Fibroblast of villous mesenchyme (primary cell): ENCODE data around the gene ESYT2. TPM values are rescaled to one million over a fixed set of nuclear protein-coding genes. Genes with fewer than 3 reads are reported as not detected.

ENCODE experiments used
- DNase-seq: peaks from one replicate; pipeline ENCODE4 v3.0.0-alpha.2; 2010; ENCODE audit warnings: low read depth
- H3K4me3 ChIP-seq: 2 replicates; pipeline ENCODE4 v1.5.1; 2011; ENCODE audit warnings: low read depth, mild to moderate bottlenecking, low read length
- total RNA-seq: library from RNA; depleted of rRNA; stranded (reverse); fragments of >200 nt; gene quantifications from 2 replicates; pipeline ENCODE4 v1.2.3, GENCODE V29; 2012
- TF ChIP-seq, protein P1 (sequence below): IDR thresholded peaks from 2 replicates; pipeline ENCODE4 v1.5.1; 2012; ENCODE audit warnings: low read depth, mild to moderate bottlenecking, low read length; ENCODE audit not compliant: insufficient read depth

ESYT2 gene
- total RNA-seq, 1 donor = 75.1 TPM

DNA sequence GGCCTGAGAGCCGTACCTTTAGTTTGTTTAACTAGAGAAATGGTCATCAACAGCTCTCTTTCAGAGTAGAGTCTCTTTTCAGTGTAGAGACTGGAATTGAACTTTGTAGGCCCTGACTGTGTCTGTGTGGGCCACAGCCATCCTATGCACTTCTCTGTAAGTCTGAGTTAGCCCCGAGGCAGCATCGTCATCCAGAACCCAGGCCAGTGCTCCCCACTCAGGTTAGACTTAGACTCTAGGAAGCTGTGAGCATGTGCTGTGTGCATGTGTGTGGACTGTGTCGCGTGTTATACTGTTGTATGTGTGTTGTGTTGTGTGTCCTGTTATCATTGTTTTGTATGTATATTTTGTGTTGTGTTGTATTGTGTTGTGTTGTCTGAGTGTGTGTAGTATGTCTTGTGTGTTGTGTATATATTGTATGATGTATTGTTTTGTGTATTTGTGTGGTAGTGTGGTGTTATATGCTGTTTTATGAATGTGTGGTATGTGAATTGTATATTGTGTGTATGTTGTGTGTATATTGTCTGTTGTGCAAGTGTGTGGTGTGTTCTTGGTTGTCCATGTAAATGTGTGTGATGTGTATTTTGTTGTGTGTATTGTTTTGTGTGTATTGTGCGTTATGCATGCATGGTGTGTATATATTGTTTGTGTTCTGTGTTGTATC is 106.6 kb downstream of the ESYT2 start:
- TF ChIP-seq, protein P1, sequence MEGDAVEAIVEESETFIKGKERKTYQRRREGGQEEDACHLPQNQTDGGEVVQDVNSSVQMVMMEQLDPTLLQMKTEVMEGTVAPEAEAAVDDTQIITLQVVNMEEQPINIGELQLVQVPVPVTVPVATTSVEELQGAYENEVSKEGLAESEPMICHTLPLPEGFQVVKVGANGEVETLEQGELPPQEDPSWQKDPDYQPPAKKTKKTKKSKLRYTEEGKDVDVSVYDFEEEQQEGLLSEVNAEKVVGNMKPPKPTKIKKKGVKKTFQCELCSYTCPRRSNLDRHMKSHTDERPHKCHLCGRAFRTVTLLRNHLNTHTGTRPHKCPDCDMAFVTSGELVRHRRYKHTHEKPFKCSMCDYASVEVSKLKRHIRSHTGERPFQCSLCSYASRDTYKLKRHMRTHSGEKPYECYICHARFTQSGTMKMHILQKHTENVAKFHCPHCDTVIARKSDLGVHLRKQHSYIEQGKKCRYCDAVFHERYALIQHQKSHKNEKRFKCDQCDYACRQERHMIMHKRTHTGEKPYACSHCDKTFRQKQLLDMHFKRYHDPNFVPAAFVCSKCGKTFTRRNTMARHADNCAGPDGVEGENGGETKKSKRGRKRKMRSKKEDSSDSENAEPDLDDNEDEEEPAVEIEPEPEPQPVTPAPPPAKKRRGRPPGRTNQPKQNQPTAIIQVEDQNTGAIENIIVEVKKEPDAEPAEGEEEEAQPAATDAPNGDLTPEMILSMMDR = no peak
- no peak for DNase-seq
- H3K4me3 ChIP-seq = no peak overlapping the region

DNA sequence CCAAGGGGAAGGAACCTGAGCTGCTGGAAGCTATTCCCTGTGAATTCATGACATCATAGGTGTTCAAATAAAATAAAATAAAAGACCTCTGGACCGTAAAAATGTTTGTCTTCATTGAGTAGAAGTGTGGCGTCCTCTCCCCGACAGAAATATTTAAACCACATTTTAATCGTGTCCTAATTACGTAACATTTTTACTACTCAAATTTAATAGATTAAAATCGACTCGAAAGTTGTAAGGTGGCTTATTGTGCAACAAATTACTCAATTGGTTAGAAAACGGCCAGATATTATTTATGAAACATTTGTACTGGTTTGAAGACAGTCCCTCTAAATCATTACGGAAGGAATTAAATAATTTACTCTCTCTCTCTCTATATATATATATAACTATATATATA is 109.2 kb downstream of the ESYT2 start:
- DNase-seq = no peak
- H3K4me3 ChIP-seq = no peak overlapping the region
- TF ChIP-seq, protein P1 = no peak

DNA sequence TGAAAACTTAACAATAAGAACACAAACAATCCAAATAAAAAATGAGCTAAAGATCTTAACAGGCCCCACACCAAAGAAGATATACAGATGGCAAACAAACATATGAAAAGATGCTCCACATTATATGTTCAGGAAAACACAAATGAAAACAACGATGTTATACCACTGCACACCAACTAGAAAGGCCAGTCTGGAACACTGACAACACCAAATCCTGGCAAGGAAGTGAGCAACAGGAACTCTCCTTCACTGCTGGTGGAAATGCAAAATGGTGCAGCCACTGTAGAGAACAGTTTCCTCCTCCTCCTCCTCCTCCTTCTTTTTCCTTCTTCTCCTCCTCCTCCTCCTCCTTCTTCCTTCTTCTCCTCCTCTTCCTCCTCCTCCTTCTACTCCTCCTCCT is 112.5 kb downstream of the ESYT2 start:
- TF ChIP-seq, protein P1 = no peak
- no peak overlapping the region for H3K4me3 ChIP-seq
- no peak for DNase-seq

DNA sequence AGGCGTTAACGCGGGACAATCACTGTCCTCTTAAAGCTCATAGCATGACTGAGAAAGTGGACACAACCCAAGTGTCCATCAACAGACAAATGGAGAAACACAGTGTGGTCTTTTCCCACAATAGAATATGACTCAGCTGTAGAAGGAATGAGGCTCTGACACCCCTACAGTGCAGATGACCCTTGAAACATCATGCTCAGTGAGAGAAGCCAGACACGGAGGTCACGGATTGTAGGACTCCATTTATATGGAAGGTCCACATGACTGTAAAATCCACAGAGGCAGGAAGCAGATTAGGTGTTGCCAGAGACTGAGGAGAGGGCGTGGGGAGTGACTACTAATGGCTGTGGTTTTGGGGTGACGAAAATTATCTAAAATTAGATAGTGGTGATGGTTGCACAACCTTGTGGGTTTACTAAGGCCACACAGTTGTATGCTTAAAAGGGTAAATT is 118.6 kb downstream of the ESYT2 start:
- peak; percentile 92 for DNase-seq
- TF ChIP-seq, protein P1 = no peak
- no peak overlapping the region for H3K4me3 ChIP-seq

DNA sequence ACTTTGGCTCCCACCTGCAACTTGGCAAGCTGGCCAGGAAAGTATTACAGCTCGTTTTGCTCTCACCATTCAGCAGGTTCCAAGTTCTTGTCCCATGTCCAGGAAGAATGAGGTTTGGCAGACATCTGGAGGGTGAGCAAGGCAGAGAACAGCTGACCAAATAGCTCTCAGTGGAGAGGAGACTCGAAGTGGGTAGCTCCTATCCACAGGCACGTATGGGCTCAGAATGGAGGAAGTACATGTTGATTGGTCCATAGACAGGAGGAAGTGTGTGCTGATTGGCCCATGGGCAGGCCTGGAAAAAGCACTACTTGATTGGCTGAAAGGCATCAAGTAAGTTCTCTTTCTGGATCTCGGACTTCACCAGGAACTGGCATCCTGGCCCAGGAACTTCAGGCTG is 121.7 kb downstream of the ESYT2 start:
- no peak overlapping the region for H3K4me3 ChIP-seq
- TF ChIP-seq, protein P1 = no peak
- DNase-seq = no peak

DNA sequence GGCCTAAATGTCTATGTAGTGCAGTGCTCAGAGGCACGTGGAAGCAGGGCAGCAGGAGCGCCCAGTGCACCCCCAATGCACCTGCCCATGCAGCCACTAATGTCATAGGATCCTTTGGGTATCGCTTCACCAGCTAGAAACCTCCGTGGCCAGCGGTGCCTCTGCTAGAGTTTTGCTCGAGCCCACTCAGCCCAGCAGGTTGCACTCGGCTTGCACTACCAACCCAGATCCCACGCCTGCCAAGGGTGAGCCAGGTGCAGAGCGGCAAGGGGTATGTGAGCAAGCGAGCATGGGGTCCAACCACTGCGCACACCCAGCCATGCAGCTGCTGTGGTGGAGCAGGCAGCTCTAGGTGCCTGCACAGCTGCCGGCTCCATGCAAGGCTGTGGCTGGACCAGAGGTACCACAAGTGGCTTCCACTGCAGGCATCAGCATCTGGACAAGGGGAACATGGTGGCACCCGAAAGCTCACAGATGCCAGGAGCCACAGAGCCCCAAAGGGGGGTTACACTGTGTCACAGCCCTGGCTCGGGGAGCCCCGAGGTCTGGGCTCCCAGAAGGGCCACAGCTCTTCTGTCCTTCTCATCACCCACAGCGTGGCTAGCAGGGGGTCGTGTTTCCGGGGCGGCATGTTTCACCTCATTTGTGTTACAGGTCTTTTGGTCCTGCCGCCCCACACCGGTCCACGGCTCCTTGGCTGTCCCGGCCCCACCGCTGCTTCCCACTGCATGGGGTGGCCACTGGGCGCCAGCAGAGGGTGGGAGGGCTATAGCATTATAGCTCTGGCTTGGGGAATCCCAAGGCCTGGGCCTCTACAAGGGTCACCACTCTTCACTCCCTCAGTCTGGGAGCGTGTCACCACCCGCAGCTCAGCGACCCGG is 122.4 kb downstream of the ESYT2 start:
- no peak overlapping the region for H3K4me3 ChIP-seq
- no peak for DNase-seq
- TF ChIP-seq, protein P1 = no peak
